ENCODE results near the gene HNRNPF. TPM values are rescaled to one million over a fixed set of nuclear protein-coding genes. Genes with fewer than 3 reads are reported as not detected.

Gene HNRNPF
- total and polyA plus RNA-seq, 2 of the 4 experiments (the other 2 are of a cell fraction) = 169 to 207 TPM

GRCh38 chr10:43339136-43339535, 69.8 kb downstream of the HNRNPF start:
- peak overlapping the region; percentile 69 for H2AFZ ChIP-seq (replicated peaks; ENCODE audit: low read length, poor library complexity)

More at GRCh38 chr10:43339136-43339535, 69.8 kb downstream of the HNRNPF start:
- H4K5ac ChIP-seq (ENCODE audit: low read depth, low read length) = no peak overlapping the region
- no peaks in the 10 kb centered on the region for H3K9me3 ChIP-seq (ENCODE audit: control insufficient read depth, insufficient read depth, low read length)
- dilution Hi-C loops (cut with HindIII; ENCODE audit: low sequenced_read_pairs, unreplicated experiment) (no loop called here), intact Hi-C loops (cut with micrococcal nuclease) (no loop called here), in situ Hi-C loops (cut with MboI; ENCODE audit: low sequenced_read_pairs) (no loop called here)
- WGBS, 2 experiments (ENCODE audit: extremely low coverage in 2 of 2, insufficient read length in 1 of 2) = 10% methylated on average over 2 of the region's 11 CpGs; no CpG with 5 or more reads in 1 of the 2 experiments
- no peak overlapping the region for H2AK5ac ChIP-seq (ENCODE audit: low read depth, low read length)
- ChIA-PET POLR2A (ENCODE audit: unreplicated experiment) (no interaction called here), CTCF (no interaction called here)
- H4K8ac ChIP-seq (ENCODE audit: low read depth in 2 of 2, low read length in 2 of 2) = no peak overlapping the region
- H2BK20ac ChIP-seq (ENCODE audit: low read depth, low read length) = no peak overlapping the region
- H3K4ac ChIP-seq (ENCODE audit: low read depth, low read length) = no peak overlapping the region
- H3K9me1 ChIP-seq (ENCODE audit: insufficient read depth, low read length) = no peaks in the 10 kb centered on the region
- ATAC-seq (ENCODE audit: low read depth) (no peak), DNase-seq (no peak)
- H4K20me1 ChIP-seq (ENCODE audit: insufficient read depth, low read length) = no peaks in the 10 kb centered on the region
- no peak overlapping the region for H3K4me2 ChIP-seq (ENCODE audit: low read depth, low read length)
- H4K91ac ChIP-seq (ENCODE audit: insufficient read depth, low read depth, low read length) = no peak overlapping the region
- H3K79me1 ChIP-seq (ENCODE audit: low read depth in 1 of 2, low read length in 2 of 2) = no peaks in the 10 kb centered on the region
- H3K4me3 ChIP-seq (ENCODE audit: insufficient read depth, low read depth, low read length) = no peak overlapping the region
- TF ChIP-seq ELK1 (IDR thresholded peaks at IDR 0.05; ENCODE audit: borderline replicate concordance, low read depth, low read length) (no peak), CEBPB (IDR thresholded peaks at IDR 0.05; ENCODE audit: low read depth, low read length) (no peak), MAFK (IDR thresholded peaks at IDR 0.05; ENCODE audit: low read depth, low read length) (no peak), BHLHE40 (IDR thresholded peaks at IDR 0.05; ENCODE audit: low read depth, low read length) (no peak)
- H3K56ac ChIP-seq (ENCODE audit: extremely low read depth, insufficient read depth, low read length) = no peak overlapping the region
- H3K27me3 ChIP-seq (ENCODE audit: control insufficient read depth, insufficient read depth, low read length) = peaks cover 20% of the 10 kb centered on the region
- no peak overlapping the region for H2BK5ac ChIP-seq (ENCODE audit: low read depth, low read length, poor library complexity, severe bottlenecking)
- no peaks in the 10 kb centered on the region for H3K4me1 ChIP-seq (ENCODE audit: control insufficient read depth, insufficient read depth, low read length)
- no peak overlapping the region for H2BK15ac ChIP-seq (ENCODE audit: low read depth, low read length)
- H3K14ac ChIP-seq (replicated peaks; ENCODE audit: low read depth, low read length) = no peak overlapping the region
- no peak overlapping the region for H2BK120ac ChIP-seq (ENCODE audit: low read depth, low read length)
- no peak overlapping the region for H3K27ac ChIP-seq (ENCODE audit: insufficient read depth, low read length)
- no peak overlapping the region for H3K23ac ChIP-seq (ENCODE audit: low read depth, low read length)
- no peaks in the 10 kb centered on the region for H3K36me3 ChIP-seq (ENCODE audit: control insufficient read depth, insufficient read depth, low read length)
- no peak overlapping the region for H3K18ac ChIP-seq (ENCODE audit: low read depth, low read length)
- BruUV-seq (replicated peaks) = no TSS peak
- H3K9ac ChIP-seq (ENCODE audit: low read depth, low read length) = no peak overlapping the region
- no peak overlapping the region for H2AK9ac ChIP-seq (replicated peaks; ENCODE audit: low read depth, low read length, poor library complexity)
